ENCODE results near the gene R3HDM4.
"Not testable (repeated sequence)": the region's sequence is repeated elsewhere in the genome, so short reads cannot be mapped to it uniquely, and the experiment has no call there.

Gene R3HDM4

DNA sequence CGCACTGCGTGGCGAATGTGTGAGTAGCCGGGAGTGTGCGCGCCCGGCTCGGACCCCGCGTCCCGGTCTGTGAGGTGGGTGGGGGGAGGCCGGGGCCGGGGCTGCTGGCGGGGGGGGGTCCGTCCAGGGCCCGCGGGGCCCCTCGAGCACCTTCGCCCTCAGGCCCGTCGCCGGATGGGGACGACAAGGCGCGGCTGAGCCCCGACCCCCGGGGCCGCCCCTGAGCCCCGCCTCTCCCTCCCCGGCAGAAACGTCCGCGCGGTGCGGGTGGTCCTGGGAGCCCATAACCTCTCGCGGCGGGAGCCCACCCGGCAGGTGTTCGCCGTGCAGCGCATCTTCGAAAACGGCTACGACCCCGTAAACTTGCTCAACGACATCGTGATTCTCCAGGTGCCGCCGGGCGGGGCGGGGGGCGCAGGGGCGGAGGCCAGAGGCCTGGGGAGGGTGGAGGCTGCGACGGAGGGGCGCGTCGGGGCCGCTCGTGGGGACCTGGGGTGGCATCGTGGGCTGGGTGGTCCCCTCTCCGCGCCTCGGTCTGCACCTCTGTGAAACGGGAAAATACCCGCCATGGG, 59.9 kb downstream of the R3HDM4 start:
- in situ Hi-C loops (cut with MboI; ENCODE audit: low sequenced_read_pairs, unreplicated experiment) = no loop called here
- TF ChIP-seq, protein P1, sequence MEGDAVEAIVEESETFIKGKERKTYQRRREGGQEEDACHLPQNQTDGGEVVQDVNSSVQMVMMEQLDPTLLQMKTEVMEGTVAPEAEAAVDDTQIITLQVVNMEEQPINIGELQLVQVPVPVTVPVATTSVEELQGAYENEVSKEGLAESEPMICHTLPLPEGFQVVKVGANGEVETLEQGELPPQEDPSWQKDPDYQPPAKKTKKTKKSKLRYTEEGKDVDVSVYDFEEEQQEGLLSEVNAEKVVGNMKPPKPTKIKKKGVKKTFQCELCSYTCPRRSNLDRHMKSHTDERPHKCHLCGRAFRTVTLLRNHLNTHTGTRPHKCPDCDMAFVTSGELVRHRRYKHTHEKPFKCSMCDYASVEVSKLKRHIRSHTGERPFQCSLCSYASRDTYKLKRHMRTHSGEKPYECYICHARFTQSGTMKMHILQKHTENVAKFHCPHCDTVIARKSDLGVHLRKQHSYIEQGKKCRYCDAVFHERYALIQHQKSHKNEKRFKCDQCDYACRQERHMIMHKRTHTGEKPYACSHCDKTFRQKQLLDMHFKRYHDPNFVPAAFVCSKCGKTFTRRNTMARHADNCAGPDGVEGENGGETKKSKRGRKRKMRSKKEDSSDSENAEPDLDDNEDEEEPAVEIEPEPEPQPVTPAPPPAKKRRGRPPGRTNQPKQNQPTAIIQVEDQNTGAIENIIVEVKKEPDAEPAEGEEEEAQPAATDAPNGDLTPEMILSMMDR (IDR thresholded peaks at IDR 0.05; ENCODE audit: borderline replicate concordance, control extremely low read depth, extremely low read depth, insufficient read depth, missing control alignments) = no peak
- no peak for DNase-seq (ENCODE audit: low spot score)

DNA sequence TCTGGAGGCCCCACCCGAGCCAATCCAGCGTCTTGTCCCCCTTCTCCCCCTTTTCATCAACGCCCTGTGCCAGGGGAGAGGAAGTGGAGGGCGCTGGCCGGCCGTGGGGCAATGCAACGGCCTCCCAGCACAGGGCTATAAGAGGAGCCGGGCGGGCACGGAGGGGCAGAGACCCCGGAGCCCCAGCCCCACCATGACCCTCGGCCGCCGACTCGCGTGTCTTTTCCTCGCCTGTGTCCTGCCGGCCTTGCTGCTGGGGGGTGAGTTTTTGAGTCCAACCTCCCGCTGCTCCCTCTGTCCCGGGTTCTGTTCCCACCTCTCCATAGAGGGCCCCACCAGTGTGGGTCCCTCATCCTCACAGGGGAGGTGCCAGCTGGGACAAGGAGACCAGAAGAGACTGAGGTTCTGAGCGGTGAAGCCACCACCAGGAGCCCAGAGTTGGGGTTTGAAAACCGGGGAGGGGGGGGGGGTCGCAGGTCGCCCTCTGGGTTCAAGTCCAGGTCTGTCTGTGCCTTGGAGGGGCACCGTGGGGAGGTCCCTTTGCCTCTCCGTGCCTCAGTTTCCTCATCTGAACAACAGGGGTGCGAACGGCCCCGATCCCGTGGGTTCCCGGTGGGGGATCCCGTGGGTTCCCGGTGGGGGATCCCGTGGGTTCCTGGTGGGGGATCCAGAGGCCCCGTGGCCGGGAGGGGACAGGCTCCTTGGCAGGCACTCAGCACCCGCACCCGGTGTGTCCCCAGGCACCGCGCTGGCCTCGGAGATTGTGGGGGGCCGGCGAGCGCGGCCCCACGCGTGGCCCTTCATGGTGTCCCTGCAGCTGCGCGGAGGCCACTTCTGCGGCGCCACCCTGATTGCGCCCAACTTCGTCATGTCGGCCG, 60.6 kb downstream of the R3HDM4 start, which contains the start of gene ELANE:
Gene ELANE, plus strand, starts transcription at position 168 of the 878 bp plus-strand sequence. Its CDS starts 26 bp downstream, at position 194.
- TF ChIP-seq, protein P1 (IDR thresholded peaks at IDR 0.05; ENCODE audit: borderline replicate concordance, control extremely low read depth, extremely low read depth, insufficient read depth, missing control alignments) = no peak
- DNase-seq (ENCODE audit: low spot score) = no peak
- in situ Hi-C loops (cut with MboI; ENCODE audit: low sequenced_read_pairs, unreplicated experiment) = no loop called here

DNA sequence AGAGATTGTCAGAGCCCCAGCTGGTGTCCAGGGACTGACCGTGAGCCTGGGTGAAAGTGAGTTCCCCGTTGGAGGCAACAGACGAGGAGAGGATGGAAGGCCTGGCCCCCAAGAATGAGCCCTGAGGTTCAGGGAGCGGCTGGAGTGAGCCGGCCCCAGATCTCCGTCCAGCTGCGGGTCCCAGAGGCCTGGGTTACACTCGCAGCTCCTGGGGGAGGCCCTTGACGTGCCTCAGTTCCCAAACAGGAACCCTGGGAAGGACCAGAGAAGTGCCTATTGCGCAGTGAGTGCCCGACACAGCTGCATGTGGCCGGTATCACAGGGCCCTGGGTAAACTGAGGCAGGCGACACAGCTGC, 62.1 kb downstream of the R3HDM4 start:
- in situ Hi-C loops (cut with MboI; ENCODE audit: low sequenced_read_pairs, unreplicated experiment) = no loop called here
- TF ChIP-seq, protein P1 (IDR thresholded peaks at IDR 0.05; ENCODE audit: borderline replicate concordance, control extremely low read depth, extremely low read depth, insufficient read depth, missing control alignments) = no peak
- no peak for DNase-seq (ENCODE audit: low spot score)

DNA sequence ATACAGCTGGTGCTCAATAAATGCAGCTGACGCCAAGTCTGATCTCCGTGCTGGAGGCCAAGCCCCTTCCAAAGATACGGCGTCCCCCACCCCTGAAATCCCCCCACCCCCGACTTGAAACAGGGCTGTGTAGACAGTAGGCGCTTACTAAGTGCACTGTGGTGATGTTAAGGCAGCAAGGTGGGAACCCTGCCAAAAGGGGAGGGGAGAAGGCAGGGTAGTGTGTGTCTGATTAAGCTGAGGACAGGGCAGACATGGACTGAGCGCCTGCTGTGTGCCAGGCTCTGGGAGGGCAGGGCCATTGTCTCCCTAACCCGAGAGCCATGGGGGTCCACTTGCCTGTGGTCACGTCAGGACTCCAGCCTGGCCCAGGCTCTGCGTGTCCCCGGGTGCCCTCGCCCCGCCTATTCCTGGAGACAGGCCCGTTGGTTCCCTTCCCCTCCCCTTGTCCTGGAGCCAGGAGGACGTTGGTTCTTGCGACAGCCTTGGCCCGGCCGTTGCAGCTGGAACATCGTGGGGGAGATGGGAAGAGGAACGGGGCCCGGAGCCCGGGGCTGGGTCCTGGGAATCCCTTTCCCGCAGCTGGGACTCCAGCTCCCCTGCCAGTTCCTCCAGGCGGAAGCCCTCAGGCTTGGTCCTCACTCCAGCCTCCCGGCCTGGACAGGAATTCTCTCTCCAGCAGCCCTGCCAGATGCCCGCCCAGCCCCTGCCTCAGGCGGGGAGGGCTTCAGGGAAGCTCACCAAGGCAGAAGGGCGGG, 62.6 kb downstream of the R3HDM4 start:
- TF ChIP-seq, protein P1 (IDR thresholded peaks at IDR 0.05; ENCODE audit: borderline replicate concordance, control extremely low read depth, extremely low read depth, insufficient read depth, missing control alignments) = no peak
- in situ Hi-C loops (cut with MboI; ENCODE audit: low sequenced_read_pairs, unreplicated experiment) = no loop called here
- DNase-seq (ENCODE audit: low spot score) = no peak

DNA sequence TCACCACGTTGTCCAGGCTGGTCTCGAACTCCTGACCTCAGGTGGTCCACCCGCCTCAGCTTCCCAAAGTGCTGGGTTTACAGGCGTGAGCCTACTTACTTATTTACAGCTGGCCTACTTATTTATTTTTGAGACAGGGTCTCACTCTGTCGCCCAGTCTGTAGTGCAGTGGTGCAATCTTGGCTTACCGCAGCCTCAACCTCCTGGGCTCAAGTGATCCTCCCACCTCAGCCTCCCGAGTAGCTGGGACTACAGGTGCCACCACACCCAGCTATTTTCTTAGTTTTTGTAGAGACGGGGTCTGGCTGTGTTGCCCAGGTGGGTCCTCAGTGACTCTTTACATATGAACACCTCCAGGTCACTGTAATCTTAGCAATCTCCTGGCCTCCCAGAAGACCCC, 63.8 kb downstream of the R3HDM4 start:
- DNase-seq (ENCODE audit: low spot score); in situ Hi-C loops (cut with MboI; ENCODE audit: low sequenced_read_pairs, unreplicated experiment): not testable (repeated sequence)

DNA sequence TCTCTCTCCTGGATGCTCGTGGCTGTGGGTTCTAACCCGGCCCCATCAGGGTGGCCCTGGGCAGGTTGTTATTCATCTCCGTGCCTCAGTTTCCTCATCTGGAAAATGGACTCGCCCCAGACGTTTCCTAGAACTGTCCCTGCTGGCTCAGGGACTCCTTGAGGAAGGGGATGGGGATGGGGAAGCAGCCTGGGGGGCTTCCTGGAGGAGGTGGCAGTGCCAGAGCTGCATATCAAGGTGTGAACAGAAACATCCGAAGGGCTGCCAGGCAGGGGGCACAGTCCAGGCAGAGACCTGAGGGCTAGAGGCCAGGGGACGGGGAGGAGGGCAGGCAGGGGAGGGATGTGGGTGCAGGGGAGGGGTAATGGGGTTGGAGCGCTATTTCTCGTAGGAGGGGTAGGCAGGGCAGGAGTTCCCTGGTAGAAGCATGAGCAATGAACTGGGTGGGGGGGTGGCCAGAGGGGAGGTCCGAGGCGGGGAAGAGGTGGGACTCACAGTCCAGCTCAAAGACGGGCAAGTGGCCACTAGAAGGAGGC, 64.6 kb downstream of the R3HDM4 start:
- no peak for DNase-seq (ENCODE audit: low spot score)
- in situ Hi-C loops (cut with MboI; ENCODE audit: low sequenced_read_pairs, unreplicated experiment) = no loop called here
- TF ChIP-seq, protein P1 (IDR thresholded peaks at IDR 0.05; ENCODE audit: borderline replicate concordance, control extremely low read depth, extremely low read depth, insufficient read depth, missing control alignments) = no peak
